AG04450 (cell line): ENCODE results near the gene SLC22A4. TPM values are rescaled to one million over a fixed set of nuclear protein-coding genes. Genes with fewer than 3 reads are reported as not detected.

ENCODE experiments used
- CTCF ChIA-PET: fragments of 300-600, 350-600 bp; formaldehyde crosslinking; extraction: SDS; loops from one replicate; lab custom pipeline; 2022; ENCODE audit warnings: antibody characterized with exemption, inconsistent platforms; lab: Charles Lee
- POLR2A ChIA-PET: fragments of 350-600 bp; formaldehyde crosslinking; extraction: SDS; loops from one replicate; lab custom pipeline; 2021; ENCODE audit warnings: antibody characterized with exemption, inconsistent platforms; lab: Yijun Ruan, JAX
- DNase-seq: peaks from one replicate; pipeline ENCODE4 v3.0.0-alpha.2; 2011; ENCODE audit warnings: low read depth, low spot score
- H3K27ac ChIP-seq: one replicate; pipeline ENCODE4 v1.5.1; 2012; ENCODE audit warnings: low read depth, low read length, control low read depth
- H3K27me3 ChIP-seq: one replicate; pipeline ENCODE4 v1.6.0; 2012; ENCODE audit warnings: low read length; ENCODE audit not compliant: control insufficient read depth, insufficient read depth
- H3K4me3 ChIP-seq: 2 replicates; pipeline ENCODE4 v1.5.1; 2011; ENCODE audit warnings: mild to moderate bottlenecking, low read depth, low read length, control low read depth
- H3K9me3 ChIP-seq: 2 replicates; pipeline ENCODE4 v1.5.1; 2012; ENCODE audit warnings: low read length; ENCODE audit not compliant: control insufficient read depth, insufficient read depth
- polyA plus RNA-seq: library from polyadenylated mRNA; depleted of rRNA; stranded (reverse); fragments of >200 nt; gene quantifications from 2 replicates; pipeline ENCODE4 v1.2.3, GENCODE V29; 2011
- TF ChIP-seq, protein P1 (sequence below): IDR thresholded peaks from 2 replicates; pipeline ENCODE4 v1.5.1; 2011; ENCODE audit warnings: low read depth, low read length, control low read depth, inconsistent platforms

Gene SLC22A4
- polyA plus RNA-seq, 1 experiment = 3.1 TPM

DNA sequence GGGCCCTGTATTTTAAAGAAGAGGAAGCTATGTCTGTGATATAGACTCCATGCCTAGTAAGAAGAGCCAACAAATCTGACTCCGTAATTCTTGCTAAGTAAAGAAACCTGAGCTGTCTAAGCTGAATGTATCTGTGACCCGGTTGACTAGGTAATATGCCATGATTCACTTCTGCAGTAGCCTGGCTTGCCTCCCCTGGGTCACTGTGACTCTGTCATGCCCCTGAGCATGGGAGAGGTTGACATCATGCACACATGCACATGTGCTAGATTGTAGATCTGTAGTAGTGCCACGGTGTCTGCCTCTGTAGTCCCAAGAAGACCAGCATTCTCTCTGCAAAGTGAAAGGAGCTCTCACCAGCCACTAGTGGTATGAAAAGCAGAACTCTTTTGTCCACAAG lies 84.4 kb downstream of the SLC22A4 start:
- CTCF ChIA-PET = interaction anchor here (0.8 to 1.4 kb wide), 4 partner anchors 122 to 441 kb away, joined by 3 to 6 read pairs (median 3); partner anchors contain the start of gene RAD50
- Histone ChIP-seq H3K27ac (no peak overlapping the region), H3K4me3 (no peak overlapping the region), H3K9me3 (no peaks in the 10 kb centered on the region), H3K27me3 (no peaks in the 10 kb centered on the region)
- DNase-seq = no peak
- POLR2A ChIA-PET = no interaction called here
- TF ChIP-seq, protein P1, sequence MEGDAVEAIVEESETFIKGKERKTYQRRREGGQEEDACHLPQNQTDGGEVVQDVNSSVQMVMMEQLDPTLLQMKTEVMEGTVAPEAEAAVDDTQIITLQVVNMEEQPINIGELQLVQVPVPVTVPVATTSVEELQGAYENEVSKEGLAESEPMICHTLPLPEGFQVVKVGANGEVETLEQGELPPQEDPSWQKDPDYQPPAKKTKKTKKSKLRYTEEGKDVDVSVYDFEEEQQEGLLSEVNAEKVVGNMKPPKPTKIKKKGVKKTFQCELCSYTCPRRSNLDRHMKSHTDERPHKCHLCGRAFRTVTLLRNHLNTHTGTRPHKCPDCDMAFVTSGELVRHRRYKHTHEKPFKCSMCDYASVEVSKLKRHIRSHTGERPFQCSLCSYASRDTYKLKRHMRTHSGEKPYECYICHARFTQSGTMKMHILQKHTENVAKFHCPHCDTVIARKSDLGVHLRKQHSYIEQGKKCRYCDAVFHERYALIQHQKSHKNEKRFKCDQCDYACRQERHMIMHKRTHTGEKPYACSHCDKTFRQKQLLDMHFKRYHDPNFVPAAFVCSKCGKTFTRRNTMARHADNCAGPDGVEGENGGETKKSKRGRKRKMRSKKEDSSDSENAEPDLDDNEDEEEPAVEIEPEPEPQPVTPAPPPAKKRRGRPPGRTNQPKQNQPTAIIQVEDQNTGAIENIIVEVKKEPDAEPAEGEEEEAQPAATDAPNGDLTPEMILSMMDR = no peak

GRCh38 chr5:132380047-132380446 lies 85.9 kb downstream of the SLC22A4 start:
- DNase-seq = no peak
- Histone ChIP-seq H3K27me3 (no peaks in the 10 kb centered on the region), H3K9me3 (no peaks in the 10 kb centered on the region), H3K4me3 (no peak overlapping the region), H3K27ac (no peak overlapping the region)
- ChIA-PET POLR2A (no interaction called here), CTCF (no interaction called here)
- TF ChIP-seq, protein P1 = no peak

- H3K4me3 ChIP-seq = no peak overlapping the region
- H3K9me3 ChIP-seq = no peaks in the 10 kb centered on the region
- no peak for DNase-seq
- ChIA-PET CTCF (interaction anchor here (0.6 to 1.1 kb wide), 2 partner anchors 120 to 142 kb away, joined by 4 to 5 read pairs; no protein-coding TSS in a partner anchor), POLR2A (no interaction called here)
- TF ChIP-seq, protein P1 = no peak
- H3K27ac ChIP-seq = no peak overlapping the region
- H3K27me3 ChIP-seq = no peaks in the 10 kb centered on the region
Observed at GRCh38 chr5:132380741-132381140, 86.5 kb downstream of the SLC22A4 start.

- no peak for DNase-seq
- no peak overlapping the region for H3K4me3 ChIP-seq
- no peak overlapping the region for H3K27ac ChIP-seq
- CTCF ChIA-PET = interaction anchor here (1.1 to 3.6 kb wide), 3 partner anchors 120 to 438 kb away, joined by 4 to 16 read pairs (median 6); no protein-coding TSS in a partner anchor
- POLR2A ChIA-PET = no interaction called here
- no peaks in the 10 kb centered on the region for H3K9me3 ChIP-seq
- no peaks in the 10 kb centered on the region for H3K27me3 ChIP-seq
- TF ChIP-seq, protein P1 = no peak
Observed at GRCh38 chr5:132381614-132382013, 87.4 kb downstream of the SLC22A4 start.

DNA sequence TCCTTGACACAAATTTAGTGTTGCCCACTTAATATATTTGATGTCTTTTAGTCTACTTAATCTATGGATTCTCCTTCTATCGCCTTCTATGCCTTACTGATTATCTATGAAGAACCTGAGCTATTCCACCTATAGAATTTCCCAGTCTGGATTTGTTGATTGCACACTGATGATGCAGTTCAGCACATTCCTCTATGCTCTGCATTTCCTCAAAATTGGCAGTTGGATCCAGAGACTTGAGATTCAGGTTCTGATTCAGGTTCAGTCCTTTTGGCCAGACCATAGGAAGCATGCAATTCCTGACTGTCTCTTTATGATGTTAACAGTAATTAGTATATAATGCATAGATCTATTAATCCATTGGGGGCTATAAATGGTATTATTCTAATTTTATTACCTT lies 89.1 kb downstream of the SLC22A4 start:
- Histone ChIP-seq H3K27me3 (no peaks in the 10 kb centered on the region), H3K4me3 (no peak overlapping the region), H3K27ac (no peak overlapping the region), H3K9me3 (no peaks in the 10 kb centered on the region)
- CTCF ChIA-PET = interaction anchor here (0.9 to 9.2 kb wide), 5 partner anchors 9 to 437 kb away, joined by 3 to 209 read pairs (median 4); no protein-coding TSS in a partner anchor
- POLR2A ChIA-PET = interaction anchor here (0.7 kb wide), 1 partner anchor 304 kb away, joined by 3 read pairs; no protein-coding TSS in a partner anchor
- no peak for DNase-seq
- TF ChIP-seq, protein P1 = no peak
